Thyroid gland (tissue), 4 donors: ENCODE results near the gene ACTN2.

Source experiments
- POLR2A ChIP-seq, 2 donors: fragments of 450-650 bp; IDR thresholded peaks; one replicate each; pipeline ENCODE4 v1.6.1; 2017; ENCODE audit warnings: antibody characterized with exemption in 2 of 2, mild to moderate bottlenecking in 2 of 2, moderate library complexity in 1 of 2
- TF ChIP-seq, protein P1 (sequence below), 6 experiments: fragments of 200-600 bp in 3 of 6; fragments of 450-650 bp in 3 of 6; sonication (generic) in 3 of 6; IDR thresholded peaks; one replicate each; pipeline ENCODE4 v1.5.1; 2016 to 2019; ENCODE audit warnings: antibody characterized with exemption in 6 of 6, mild to moderate bottlenecking in 2 of 6, inconsistent platforms in 1 of 6, moderate library complexity in 1 of 6

DNA sequence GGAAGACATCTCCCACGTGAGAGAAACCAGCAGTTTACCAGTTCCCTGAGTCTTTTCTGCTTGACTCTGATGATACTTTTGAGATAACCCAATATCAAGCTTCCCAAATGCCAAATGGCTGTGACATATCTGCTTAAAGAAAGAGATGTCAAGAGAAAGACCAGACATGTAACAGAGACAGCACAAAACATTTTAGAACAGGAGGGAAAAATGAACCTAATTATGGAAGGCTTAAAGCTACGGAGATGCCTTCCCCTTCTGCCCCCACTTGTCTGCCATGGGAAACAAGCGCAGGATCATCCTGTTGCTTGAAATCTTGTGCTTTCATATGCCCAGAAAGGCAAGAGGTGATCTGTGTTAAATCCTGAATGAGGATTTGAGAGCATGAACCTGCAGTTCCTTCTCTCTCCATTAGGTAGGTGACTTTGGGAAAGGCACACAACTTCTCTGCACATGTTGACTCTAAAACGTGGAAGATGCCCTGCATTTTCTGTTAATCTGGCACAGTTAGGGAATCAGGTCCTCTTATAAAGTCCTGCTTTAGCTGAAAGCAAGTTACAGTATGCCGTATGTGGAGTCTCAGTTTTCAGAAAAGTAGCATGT, 62.1 kb downstream of the ACTN2 start:
- no peak for TF ChIP-seq POLR2A (IDR thresholded peaks at IDR 0.05)
- TF ChIP-seq, protein P1, sequence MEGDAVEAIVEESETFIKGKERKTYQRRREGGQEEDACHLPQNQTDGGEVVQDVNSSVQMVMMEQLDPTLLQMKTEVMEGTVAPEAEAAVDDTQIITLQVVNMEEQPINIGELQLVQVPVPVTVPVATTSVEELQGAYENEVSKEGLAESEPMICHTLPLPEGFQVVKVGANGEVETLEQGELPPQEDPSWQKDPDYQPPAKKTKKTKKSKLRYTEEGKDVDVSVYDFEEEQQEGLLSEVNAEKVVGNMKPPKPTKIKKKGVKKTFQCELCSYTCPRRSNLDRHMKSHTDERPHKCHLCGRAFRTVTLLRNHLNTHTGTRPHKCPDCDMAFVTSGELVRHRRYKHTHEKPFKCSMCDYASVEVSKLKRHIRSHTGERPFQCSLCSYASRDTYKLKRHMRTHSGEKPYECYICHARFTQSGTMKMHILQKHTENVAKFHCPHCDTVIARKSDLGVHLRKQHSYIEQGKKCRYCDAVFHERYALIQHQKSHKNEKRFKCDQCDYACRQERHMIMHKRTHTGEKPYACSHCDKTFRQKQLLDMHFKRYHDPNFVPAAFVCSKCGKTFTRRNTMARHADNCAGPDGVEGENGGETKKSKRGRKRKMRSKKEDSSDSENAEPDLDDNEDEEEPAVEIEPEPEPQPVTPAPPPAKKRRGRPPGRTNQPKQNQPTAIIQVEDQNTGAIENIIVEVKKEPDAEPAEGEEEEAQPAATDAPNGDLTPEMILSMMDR (IDR thresholded peaks at IDR 0.05): peak in 1 of 6 experiments; percentile 9
